GM23338 (cell line): Measurements from ENCODE around the gene CYP2D6. TPM values are rescaled to one million over a fixed set of nuclear protein-coding genes. Genes with fewer than 3 reads are reported as not detected.
A peak's percentile ranks its signal among the peaks of the same experiment; 100 is the strongest.

Experiments
- ATAC-seq: fragments of 200-7000 bp; cut with Tn5 transposase; 3 replicates; pipeline ENCODE4 v1.9.1; 2020
- DNase-seq: peaks from one replicate; pipeline ENCODE4 v3.0.0-alpha.2; 2015; ENCODE audit warnings: low spot score
- H2AFZ ChIP-seq: fragments of 200-600 bp; sonication (generic); 2 replicates; pipeline ENCODE4 v1.8.0; 2016; ENCODE audit warnings: antibody characterized with exemption, mild to moderate bottlenecking, moderate library complexity
- H3F3A ChIP-seq: fragments of 200-600 bp; sonication (generic); replicated peaks from 2 replicates; pipeline ENCODE4 v1.8.0; 2017; ENCODE audit warnings: antibody characterized with exemption, mixed run types, low read depth
- H3K27ac ChIP-seq: fragments of 200-600 bp; sonication (generic); 2 replicates; pipeline ENCODE4 v1.6.1; 2016; ENCODE audit warnings: low read depth
- H3K27me3 ChIP-seq: fragments of 200-600 bp; sonication (generic); 2 replicates; pipeline ENCODE4 v1.8.0; 2016; ENCODE audit warnings: mild to moderate bottlenecking, mixed run types, moderate library complexity; ENCODE audit not compliant: insufficient read depth
- H3K36me3 ChIP-seq: fragments of 200-600 bp; sonication (generic); 2 replicates; pipeline ENCODE4 v1.8.0; 2016; ENCODE audit warnings: mild to moderate bottlenecking; ENCODE audit not compliant: insufficient read depth
- H3K4me1 ChIP-seq: fragments of 200-600 bp; sonication (generic); 2 replicates; pipeline ENCODE4 v1.8.0; 2016; ENCODE audit warnings: mild to moderate bottlenecking, moderate library complexity; ENCODE audit not compliant: insufficient read depth
- H3K4me2 ChIP-seq: fragments of 200-600 bp; sonication (generic); 2 replicates; pipeline ENCODE4 v1.7.1; 2017; ENCODE audit warnings: mixed run types
- H3K4me3 ChIP-seq: fragments of 200-600 bp; sonication (generic); 2 replicates; pipeline ENCODE4 v1.6.1; 2016; ENCODE audit warnings: mixed run types
- H3K79me2 ChIP-seq: fragments of 200-600 bp; sonication (generic); replicated peaks from 2 replicates; pipeline ENCODE4 v1.8.0; 2017; ENCODE audit warnings: mild to moderate bottlenecking; ENCODE audit not compliant: insufficient read depth
- H3K9me2 ChIP-seq: fragments of 200-600 bp; sonication (generic); 2 replicates; pipeline ENCODE4 v1.8.0; 2017; ENCODE audit not compliant: insufficient read depth
- H4K20me1 ChIP-seq: fragments of 200-600 bp; sonication (generic); replicated peaks from 2 replicates; pipeline ENCODE4 v1.8.0; 2017; ENCODE audit warnings: mild to moderate bottlenecking; ENCODE audit not compliant: insufficient read depth
- H3K27ac Mint-ChIP-seq: 2 replicates; pipeline ENCODE4 v1.8.0; 2020; ENCODE audit warnings: inconsistent platforms, mild to moderate bottlenecking, moderate library complexity, mixed read lengths
- H3K27me3 Mint-ChIP-seq: 3 replicates; pipeline ENCODE4 v1.8.0; 2022; ENCODE audit warnings: low read depth, mild to moderate bottlenecking, moderate library complexity, mixed read lengths, inconsistent platforms; ENCODE audit not compliant: insufficient read depth, poor library complexity
- H3K36me3 Mint-ChIP-seq: 3 replicates; pipeline ENCODE4 v1.8.0; 2021; ENCODE audit warnings: low read depth, mild to moderate bottlenecking, inconsistent platforms, moderate library complexity, mixed read lengths
- H3K4me1 Mint-ChIP-seq: 3 replicates; pipeline ENCODE4 v1.8.0; 2020; ENCODE audit warnings: mild to moderate bottlenecking, inconsistent platforms, mixed read lengths
- H3K4me3 Mint-ChIP-seq: 3 replicates; pipeline ENCODE4 v1.8.0; 2021; ENCODE audit warnings: moderate library complexity, mild to moderate bottlenecking, inconsistent platforms, mixed read lengths
- H3K9me3 Mint-ChIP-seq: 3 replicates; pipeline ENCODE4 v1.8.0; 2020; ENCODE audit warnings: moderate library complexity, mild to moderate bottlenecking, inconsistent platforms, mixed read lengths
- STAT1 ChIP-seq: IDR thresholded peaks from one replicate; pipeline ENCODE4 v1.6.1; 2016; ENCODE audit warnings: antibody characterized with exemption; ENCODE audit not compliant: unreplicated experiment
- ZNF114 ChIP-seq: fragments of 250-450 bp; sonication (Bioruptor Pico); IDR thresholded peaks from 2 replicates; pipeline ENCODE4 v1.5.0; 2020; ENCODE audit warnings: mild to moderate bottlenecking, moderate library complexity
- polyA plus RNA-seq: library from polyadenylated mRNA; unstranded; fragments of >200 nt; fragmentation: Nextera tagmentation; extraction: Ambion mirVana; gene quantifications from 2 replicates; pipeline ENCODE4 v1.2.1, GENCODE V29; 2016
- total RNA-seq: library from RNA; depleted of rRNA; stranded (reverse); fragments of >200 nt; shearing (Covaris generic); gene quantifications from 2 replicates; pipeline ENCODE4 v1.2.3, GENCODE V29; 2014
- TF ChIP-seq, protein P1 (sequence below): IDR thresholded peaks from one replicate; pipeline ENCODE4 v1.6.1; 2018; ENCODE audit warnings: antibody characterized with exemption; ENCODE audit not compliant: unreplicated experiment
- TF ChIP-seq, protein P2 (sequence below): IDR thresholded peaks from 2 replicates; pipeline ENCODE4 v1.6.1; 2016; ENCODE audit warnings: antibody characterized with exemption
- TF ChIP-seq, protein P3 (sequence below): fragments of 250-450 bp; sonication (Bioruptor Pico); IDR thresholded peaks from 2 replicates; pipeline ENCODE4 v1.5.0; 2020; ENCODE audit warnings: mild to moderate bottlenecking, moderate library complexity

CYP2D6 gene
- total and polyA plus RNA-seq, 2 experiments from 2014 or later = 1.2 to 1.3 TPM

DNA sequence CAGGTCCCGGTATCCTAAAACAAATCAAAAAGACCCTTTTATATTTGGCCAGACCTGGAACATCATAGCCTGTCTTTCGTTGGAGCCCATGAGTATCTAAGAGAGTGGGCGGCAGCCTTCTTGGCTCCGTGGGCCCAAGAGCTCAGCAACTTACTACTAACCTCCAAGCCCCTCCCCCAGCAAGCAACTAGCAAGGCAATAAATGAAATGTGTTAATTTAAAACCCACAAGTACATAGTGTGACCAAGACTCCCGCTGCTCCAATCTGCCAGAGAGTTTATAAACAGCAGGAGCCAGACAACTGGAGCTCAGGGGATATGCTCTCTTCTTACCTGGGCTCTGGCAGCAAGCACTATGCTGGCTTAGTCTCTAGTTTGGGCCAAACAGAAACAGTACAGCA is 40.8 kb upstream of the CYP2D6 start:
- H3K4me3 Mint-ChIP-seq = no peak overlapping the region

More for the DNA sequence above, 40.8 kb upstream of the CYP2D6 start:
- H3K9me3 Mint-ChIP-seq = no peaks in the 10 kb centered on the region; the same call in 2 of the 3 replicates
- H4K20me1 ChIP-seq = peaks cover 33% of the 10 kb centered on the region
- peaks cover 20% of the 10 kb centered on the region for H3K79me2 ChIP-seq
- 0 out of 2 replicates have a peak overlapping the region, but pooled peaks have one; percentile 45 for H3K27ac ChIP-seq
- peaks cover 5% of the 10 kb centered on the region; the same call in 1 of the 2 replicates for H3K36me3 ChIP-seq
- no peak overlapping the region for H3K27ac Mint-ChIP-seq
- DNase-seq (no peak), ATAC-seq (no peak)
- H3K36me3 Mint-ChIP-seq = peaks cover 22% of the 10 kb centered on the region
- H3K4me3 ChIP-seq = no peak overlapping the region
- H3F3A ChIP-seq = 0 out of 2 replicates have a peak, but pooled peaks cover 9% of the 10 kb centered on the region
- H2AFZ ChIP-seq = no peak overlapping the region
- H3K4me2 ChIP-seq = no peak overlapping the region
- H3K27me3 Mint-ChIP-seq = peaks cover 2% of the 10 kb centered on the region
- no peaks in the 10 kb centered on the region for H3K27me3 ChIP-seq
- H3K4me1 ChIP-seq = peaks cover 8% of the 10 kb centered on the region; the same call in 1 of the 2 replicates
- peaks cover 39% of the 10 kb centered on the region for H3K4me1 Mint-ChIP-seq
- TF ChIP-seq, protein P1, sequence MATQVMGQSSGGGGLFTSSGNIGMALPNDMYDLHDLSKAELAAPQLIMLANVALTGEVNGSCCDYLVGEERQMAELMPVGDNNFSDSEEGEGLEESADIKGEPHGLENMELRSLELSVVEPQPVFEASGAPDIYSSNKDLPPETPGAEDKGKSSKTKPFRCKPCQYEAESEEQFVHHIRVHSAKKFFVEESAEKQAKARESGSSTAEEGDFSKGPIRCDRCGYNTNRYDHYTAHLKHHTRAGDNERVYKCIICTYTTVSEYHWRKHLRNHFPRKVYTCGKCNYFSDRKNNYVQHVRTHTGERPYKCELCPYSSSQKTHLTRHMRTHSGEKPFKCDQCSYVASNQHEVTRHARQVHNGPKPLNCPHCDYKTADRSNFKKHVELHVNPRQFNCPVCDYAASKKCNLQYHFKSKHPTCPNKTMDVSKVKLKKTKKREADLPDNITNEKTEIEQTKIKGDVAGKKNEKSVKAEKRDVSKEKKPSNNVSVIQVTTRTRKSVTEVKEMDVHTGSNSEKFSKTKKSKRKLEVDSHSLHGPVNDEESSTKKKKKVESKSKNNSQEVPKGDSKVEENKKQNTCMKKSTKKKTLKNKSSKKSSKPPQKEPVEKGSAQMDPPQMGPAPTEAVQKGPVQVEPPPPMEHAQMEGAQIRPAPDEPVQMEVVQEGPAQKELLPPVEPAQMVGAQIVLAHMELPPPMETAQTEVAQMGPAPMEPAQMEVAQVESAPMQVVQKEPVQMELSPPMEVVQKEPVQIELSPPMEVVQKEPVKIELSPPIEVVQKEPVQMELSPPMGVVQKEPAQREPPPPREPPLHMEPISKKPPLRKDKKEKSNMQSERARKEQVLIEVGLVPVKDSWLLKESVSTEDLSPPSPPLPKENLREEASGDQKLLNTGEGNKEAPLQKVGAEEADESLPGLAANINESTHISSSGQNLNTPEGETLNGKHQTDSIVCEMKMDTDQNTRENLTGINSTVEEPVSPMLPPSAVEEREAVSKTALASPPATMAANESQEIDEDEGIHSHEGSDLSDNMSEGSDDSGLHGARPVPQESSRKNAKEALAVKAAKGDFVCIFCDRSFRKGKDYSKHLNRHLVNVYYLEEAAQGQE = no peak
- TF ChIP-seq, protein P2, sequence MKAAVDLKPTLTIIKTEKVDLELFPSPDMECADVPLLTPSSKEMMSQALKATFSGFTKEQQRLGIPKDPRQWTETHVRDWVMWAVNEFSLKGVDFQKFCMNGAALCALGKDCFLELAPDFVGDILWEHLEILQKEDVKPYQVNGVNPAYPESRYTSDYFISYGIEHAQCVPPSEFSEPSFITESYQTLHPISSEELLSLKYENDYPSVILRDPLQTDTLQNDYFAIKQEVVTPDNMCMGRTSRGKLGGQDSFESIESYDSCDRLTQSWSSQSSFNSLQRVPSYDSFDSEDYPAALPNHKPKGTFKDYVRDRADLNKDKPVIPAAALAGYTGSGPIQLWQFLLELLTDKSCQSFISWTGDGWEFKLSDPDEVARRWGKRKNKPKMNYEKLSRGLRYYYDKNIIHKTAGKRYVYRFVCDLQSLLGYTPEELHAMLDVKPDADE = no peak
- TF ChIP-seq, protein P3, sequence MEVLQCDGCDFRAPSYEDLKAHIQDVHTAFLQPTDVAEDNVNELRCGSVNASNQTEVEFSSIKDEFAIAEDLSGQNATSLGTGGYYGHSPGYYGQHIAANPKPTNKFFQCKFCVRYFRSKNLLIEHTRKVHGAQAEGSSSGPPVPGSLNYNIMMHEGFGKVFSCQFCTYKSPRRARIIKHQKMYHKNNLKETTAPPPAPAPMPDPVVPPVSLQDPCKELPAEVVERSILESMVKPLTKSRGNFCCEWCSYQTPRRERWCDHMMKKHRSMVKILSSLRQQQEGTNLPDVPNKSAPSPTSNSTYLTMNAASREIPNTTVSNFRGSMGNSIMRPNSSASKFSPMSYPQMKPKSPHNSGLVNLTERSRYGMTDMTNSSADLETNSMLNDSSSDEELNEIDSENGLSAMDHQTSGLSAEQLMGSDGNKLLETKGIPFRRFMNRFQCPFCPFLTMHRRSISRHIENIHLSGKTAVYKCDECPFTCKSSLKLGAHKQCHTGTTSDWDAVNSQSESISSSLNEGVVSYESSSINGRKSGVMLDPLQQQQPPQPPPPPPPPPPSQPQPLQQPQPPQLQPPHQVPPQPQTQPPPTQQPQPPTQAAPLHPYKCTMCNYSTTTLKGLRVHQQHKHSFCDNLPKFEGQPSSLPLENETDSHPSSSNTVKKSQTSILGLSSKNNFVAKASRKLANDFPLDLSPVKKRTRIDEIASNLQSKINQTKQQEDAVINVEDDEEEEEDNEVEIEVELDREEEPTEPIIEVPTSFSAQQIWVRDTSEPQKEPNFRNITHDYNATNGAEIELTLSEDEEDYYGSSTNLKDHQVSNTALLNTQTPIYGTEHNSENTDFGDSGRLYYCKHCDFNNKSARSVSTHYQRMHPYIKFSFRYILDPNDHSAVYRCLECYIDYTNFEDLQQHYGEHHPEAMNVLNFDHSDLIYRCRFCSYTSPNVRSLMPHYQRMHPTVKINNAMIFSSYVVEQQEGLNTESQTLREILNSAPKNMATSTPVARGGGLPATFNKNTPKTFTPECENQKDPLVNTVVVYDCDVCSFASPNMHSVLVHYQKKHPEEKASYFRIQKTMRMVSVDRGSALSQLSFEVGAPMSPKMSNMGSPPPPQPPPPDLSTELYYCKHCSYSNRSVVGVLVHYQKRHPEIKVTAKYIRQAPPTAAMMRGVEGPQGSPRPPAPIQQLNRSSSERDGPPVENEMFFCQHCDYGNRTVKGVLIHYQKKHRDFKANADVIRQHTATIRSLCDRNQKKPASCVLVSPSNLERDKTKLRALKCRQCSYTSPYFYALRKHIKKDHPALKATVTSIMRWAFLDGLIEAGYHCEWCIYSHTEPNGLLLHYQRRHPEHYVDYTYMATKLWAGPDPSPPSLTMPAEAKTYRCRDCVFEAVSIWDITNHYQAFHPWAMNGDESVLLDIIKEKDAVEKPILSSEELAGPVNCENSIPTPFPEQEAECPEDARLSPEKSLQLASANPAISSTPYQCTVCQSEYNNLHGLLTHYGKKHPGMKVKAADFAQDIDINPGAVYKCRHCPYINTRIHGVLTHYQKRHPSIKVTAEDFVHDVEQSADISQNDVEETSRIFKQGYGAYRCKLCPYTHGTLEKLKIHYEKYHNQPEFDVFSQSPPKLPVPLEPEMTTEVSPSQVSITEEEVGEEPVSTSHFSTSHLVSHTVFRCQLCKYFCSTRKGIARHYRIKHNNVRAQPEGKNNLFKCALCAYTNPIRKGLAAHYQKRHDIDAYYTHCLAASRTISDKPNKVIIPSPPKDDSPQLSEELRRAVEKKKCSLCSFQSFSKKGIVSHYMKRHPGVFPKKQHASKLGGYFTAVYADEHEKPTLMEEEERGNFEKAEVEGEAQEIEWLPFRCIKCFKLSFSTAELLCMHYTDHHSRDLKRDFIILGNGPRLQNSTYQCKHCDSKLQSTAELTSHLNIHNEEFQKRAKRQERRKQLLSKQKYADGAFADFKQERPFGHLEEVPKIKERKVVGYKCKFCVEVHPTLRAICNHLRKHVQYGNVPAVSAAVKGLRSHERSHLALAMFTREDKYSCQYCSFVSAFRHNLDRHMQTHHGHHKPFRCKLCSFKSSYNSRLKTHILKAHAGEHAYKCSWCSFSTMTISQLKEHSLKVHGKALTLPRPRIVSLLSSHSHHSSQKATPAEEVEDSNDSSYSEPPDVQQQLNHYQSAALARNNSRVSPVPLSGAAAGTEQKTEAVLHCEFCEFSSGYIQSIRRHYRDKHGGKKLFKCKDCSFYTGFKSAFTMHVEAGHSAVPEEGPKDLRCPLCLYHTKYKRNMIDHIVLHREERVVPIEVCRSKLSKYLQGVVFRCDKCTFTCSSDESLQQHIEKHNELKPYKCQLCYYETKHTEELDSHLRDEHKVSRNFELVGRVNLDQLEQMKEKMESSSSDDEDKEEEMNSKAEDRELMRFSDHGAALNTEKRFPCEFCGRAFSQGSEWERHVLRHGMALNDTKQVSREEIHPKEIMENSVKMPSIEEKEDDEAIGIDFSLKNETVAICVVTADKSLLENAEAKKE (CRISPR knock-in tag) = no peak
- no peak for TF ChIP-seq ZNF114 (CRISPR knock-in tag)
- TF ChIP-seq STAT1 = no peak
- H3K9me2 ChIP-seq = no peaks in the 10 kb centered on the region
